Effector memory CD4-positive, alpha-beta T cell (primary cell): ENCODE measurements around the gene ASTN2.
"Not testable (repeated sequence)": the region's sequence is repeated elsewhere in the genome, so short reads cannot be mapped to it uniquely, and the experiment has no call there.

ENCODE experiments used
- DNase-seq, 3 donors: peaks; one replicate each; pipeline ENCODE4 v3.0.0-alpha.2; 2020
- H3K27ac ChIP-seq: 2 replicates; pipeline ENCODE4 v1.7.0; 2013; ENCODE audit warnings: mild to moderate bottlenecking, low read length, moderate library complexity; ENCODE audit not compliant: insufficient read depth, poor library complexity, severe bottlenecking
- H3K27me3 ChIP-seq: replicated peaks from 2 replicates; pipeline ENCODE4 v1.7.0; 2013; ENCODE audit warnings: mild to moderate bottlenecking, low read length; ENCODE audit not compliant: insufficient read depth, control insufficient read depth, poor library complexity, severe bottlenecking
- H3K36me3 ChIP-seq: 2 replicates; pipeline ENCODE4 v1.7.0; 2013; ENCODE audit warnings: mild to moderate bottlenecking, low read length, moderate library complexity; ENCODE audit not compliant: control insufficient read depth, insufficient read depth
- H3K4me1 ChIP-seq: 2 replicates; pipeline ENCODE4 v1.7.0; 2013; ENCODE audit warnings: low read length, mild to moderate bottlenecking; ENCODE audit not compliant: control insufficient read depth, insufficient read depth, poor library complexity, severe bottlenecking
- H3K4me3 ChIP-seq: 2 replicates; pipeline ENCODE4 v1.7.0; 2013; ENCODE audit warnings: low read length, low read depth, mild to moderate bottlenecking; ENCODE audit not compliant: insufficient read depth, poor library complexity, severe bottlenecking
- H3K9me3 ChIP-seq: 2 replicates; pipeline ENCODE4 v1.7.0; 2013; ENCODE audit warnings: mild to moderate bottlenecking, low read length, moderate library complexity; ENCODE audit not compliant: control insufficient read depth

The ASTN2 gene

GRCh38 chr9:116897201-116897600 is 517.7 kb downstream of the ASTN2 start:
- no peaks in the 10 kb centered on the region for H3K27me3 ChIP-seq
- H3K36me3 ChIP-seq, result no peaks in the 10 kb centered on the region
- H3K4me3 ChIP-seq, result no peak overlapping the region
- no peak for DNase-seq
- no peaks in the 10 kb centered on the region for H3K9me3 ChIP-seq
- no peaks in the 10 kb centered on the region for H3K4me1 ChIP-seq
- no peak overlapping the region for H3K27ac ChIP-seq

GRCh38 chr9:116895961-116896360 is 518.9 kb downstream of the ASTN2 start:
- Histone ChIP-seq H3K27ac (no peak overlapping the region), H3K4me3 (no peak overlapping the region), H3K36me3 (no peaks in the 10 kb centered on the region), H3K9me3 (no peaks in the 10 kb centered on the region), H3K27me3 (no peaks in the 10 kb centered on the region), H3K4me1 (no peaks in the 10 kb centered on the region)
- DNase-seq, result no peak

- DNase-seq, result no peak
- Histone ChIP-seq H3K4me1 (no peaks in the 10 kb centered on the region), H3K9me3 (no peaks in the 10 kb centered on the region), H3K27ac (no peak overlapping the region), H3K36me3 (no peaks in the 10 kb centered on the region), H3K4me3 (no peak overlapping the region), H3K27me3 (no peaks in the 10 kb centered on the region)
Measured at GRCh38 chr9:116891424-116891823, 523.4 kb downstream of the ASTN2 start.

GRCh38 chr9:116888476-116888875 is 526.4 kb downstream of the ASTN2 start:
- H3K9me3 ChIP-seq, DNase-seq, H3K27ac ChIP-seq, H3K4me1 ChIP-seq, H3K4me3 ChIP-seq, H3K27me3 ChIP-seq, H3K36me3 ChIP-seq: not testable (repeated sequence)

DNA sequence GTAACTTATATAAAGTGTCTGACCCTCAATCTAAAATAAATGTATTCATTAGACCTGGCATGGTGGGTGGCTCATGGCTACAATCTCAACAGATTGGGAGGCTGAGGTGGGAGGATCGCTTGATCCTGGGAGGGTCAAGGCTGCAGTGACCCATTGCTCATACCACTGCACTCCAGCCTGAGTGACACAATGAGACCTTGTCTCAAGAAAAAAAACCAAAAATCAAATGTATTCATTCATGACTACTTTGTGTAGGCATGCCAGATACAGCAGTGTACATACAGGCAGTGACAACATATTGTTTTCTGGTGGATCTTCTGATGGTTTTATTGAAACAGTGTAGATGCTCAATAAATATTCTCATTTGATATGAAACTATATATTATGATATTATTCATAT is 526.8 kb downstream of the ASTN2 start:
- H3K27me3 ChIP-seq, result no peaks in the 10 kb centered on the region

DNA sequence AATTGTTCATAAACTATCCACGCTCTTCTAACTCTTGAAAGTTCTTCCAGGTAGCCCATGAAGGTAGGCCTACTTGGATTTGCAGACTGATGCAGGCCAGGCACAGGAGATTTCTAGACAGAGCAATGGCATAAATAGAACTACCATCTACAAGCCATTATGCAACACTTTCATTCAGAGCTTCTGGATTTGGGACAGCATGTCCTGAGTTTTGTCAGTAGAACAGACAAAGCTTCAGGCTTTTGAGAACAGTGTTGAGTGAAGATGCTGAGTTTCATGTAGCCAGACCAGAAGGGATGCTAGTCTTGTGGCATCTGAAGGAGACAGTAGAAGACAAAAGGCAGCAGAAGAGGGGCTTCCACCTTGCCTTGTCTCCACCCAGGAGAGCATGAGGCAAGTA is 531.2 kb downstream of the ASTN2 start:
- H3K9me3 ChIP-seq, result no peaks in the 10 kb centered on the region
- no peak overlapping the region for H3K27ac ChIP-seq
- H3K36me3 ChIP-seq, result no peaks in the 10 kb centered on the region
- DNase-seq, result no peak
- H3K27me3 ChIP-seq, result no peaks in the 10 kb centered on the region
- no peak overlapping the region for H3K4me3 ChIP-seq
- H3K4me1 ChIP-seq, result no peaks in the 10 kb centered on the region

More for the DNA sequence above, 526.8 kb downstream of the ASTN2 start:
- no peak for DNase-seq
- H3K9me3 ChIP-seq, result no peaks in the 10 kb centered on the region
- H3K36me3 ChIP-seq, result no peaks in the 10 kb centered on the region
- no peak overlapping the region for H3K4me3 ChIP-seq
- H3K4me1 ChIP-seq, result no peaks in the 10 kb centered on the region
- no peak overlapping the region for H3K27ac ChIP-seq

GRCh38 chr9:116877072-116877471 is 537.8 kb downstream of the ASTN2 start:
- no peak for DNase-seq
- Histone ChIP-seq H3K4me1 (no peaks in the 10 kb centered on the region), H3K27me3 (no peaks in the 10 kb centered on the region), H3K27ac (no peak overlapping the region), H3K9me3 (peaks cover 6% of the 10 kb centered on the region), H3K4me3 (no peak overlapping the region), H3K36me3 (no peaks in the 10 kb centered on the region)

GRCh38 chr9:116875576-116875975 is 539.3 kb downstream of the ASTN2 start:
- no peak for DNase-seq
- no peaks in the 10 kb centered on the region for H3K4me1 ChIP-seq
- H3K4me3 ChIP-seq, result no peak overlapping the region
- no peak overlapping the region for H3K27ac ChIP-seq
- no peaks in the 10 kb centered on the region for H3K27me3 ChIP-seq
- H3K36me3 ChIP-seq, result no peaks in the 10 kb centered on the region
- H3K9me3 ChIP-seq, result peaks cover 6% of the 10 kb centered on the region

GRCh38 chr9:116873937-116874914 is 540.6 kb downstream of the ASTN2 start:
- Histone ChIP-seq H3K4me1 (no peaks in the 10 kb centered on the region), H3K27me3 (no peaks in the 10 kb centered on the region), H3K27ac (no peak overlapping the region), H3K4me3 (no peak overlapping the region), H3K9me3 (peaks cover 6% of the 10 kb centered on the region), H3K36me3 (no peaks in the 10 kb centered on the region)
- DNase-seq, result no peak

- DNase-seq, result no peak
- Histone ChIP-seq H3K9me3 (peaks cover 6% of the 10 kb centered on the region), H3K36me3 (no peaks in the 10 kb centered on the region), H3K4me1 (no peaks in the 10 kb centered on the region), H3K4me3 (no peak overlapping the region), H3K27me3 (no peaks in the 10 kb centered on the region), H3K27ac (no peak overlapping the region)
Measured at GRCh38 chr9:116873491-116873890, 541.4 kb downstream of the ASTN2 start.
